Activated CD8-positive, alpha-beta memory T cell treated with anti-CD3 and anti-CD28 coated beads, Interleukin-2, amount 50 U/mL, for 1 hour (primary cell): ENCODE measurements around the gene DDX6.
"Not testable (repeated sequence)": the region's sequence is repeated elsewhere in the genome, so short reads cannot be mapped to it uniquely, and the experiment has no call there.

Experiments
- DNase-seq: peaks from one replicate; pipeline ENCODE4 v3.0.0-alpha.2; 2020; ENCODE audit errors: extremely low read depth

The DDX6 gene

GRCh38 chr11:118740892-118741291 is 50.1 kb downstream of the DDX6 start:
- no peak for DNase-seq

- DNase-seq: no peak
These were observed 55.8 kb downstream of the DDX6 start for GRCh38 chr11:118735203-118735602.

GRCh38 chr11:118734031-118734430 is 56.9 kb downstream of the DDX6 start:
- no peak for DNase-seq

GRCh38 chr11:118729753-118730152 is 61.2 kb downstream of the DDX6 start:
- DNase-seq: not testable (repeated sequence)

GRCh38 chr11:118728112-118728511 is 62.9 kb downstream of the DDX6 start:
- not testable (repeated sequence) for DNase-seq

GRCh38 chr11:118727721-118728066 is 63.3 kb downstream of the DDX6 start:
- DNase-seq: not testable (repeated sequence)

- not testable (repeated sequence) for DNase-seq
These were observed 63.8 kb downstream of the DDX6 start for GRCh38 chr11:118727001-118727720.

GRCh38 chr11:118721478-118722015 is 69.4 kb downstream of the DDX6 start:
- DNase-seq: not testable (repeated sequence)

- not testable (repeated sequence) for DNase-seq
These were observed 70.2 kb downstream of the DDX6 start for GRCh38 chr11:118720740-118721139.

- not testable (repeated sequence) for DNase-seq
These were observed 70.9 kb downstream of the DDX6 start for GRCh38 chr11:118720078-118720477.

GRCh38 chr11:118718562-118718961 is 72.4 kb downstream of the DDX6 start:
- not testable (repeated sequence) for DNase-seq

- not testable (repeated sequence) for DNase-seq
These were observed 73.2 kb downstream of the DDX6 start for GRCh38 chr11:118717733-118718132.

GRCh38 chr11:118717221-118717620 is 73.7 kb downstream of the DDX6 start:
- DNase-seq: not testable (repeated sequence)

- no peak for DNase-seq
These were observed 75.1 kb downstream of the DDX6 start for GRCh38 chr11:118715837-118716260.

- no peak for DNase-seq
These were observed 75.6 kb downstream of the DDX6 start for GRCh38 chr11:118715245-118715831.

- DNase-seq: no peak
These were observed 76.1 kb downstream of the DDX6 start for GRCh38 chr11:118714816-118715215.

GRCh38 chr11:118714416-118714815 is 76.5 kb downstream of the DDX6 start:
- not testable (repeated sequence) for DNase-seq

- no peak for DNase-seq
These were observed 82.7 kb downstream of the DDX6 start for GRCh38 chr11:118708296-118708695.

- DNase-seq: no peak
These were observed 84.5 kb downstream of the DDX6 start for GRCh38 chr11:118706546-118706825.

- no peak for DNase-seq
These were observed 85.0 kb downstream of the DDX6 start for GRCh38 chr11:118705791-118706545.

- DNase-seq: no peak
These were observed 85.7 kb downstream of the DDX6 start for GRCh38 chr11:118705111-118705741.

GRCh38 chr11:118703563-118704106 is 87.3 kb downstream of the DDX6 start:
- DNase-seq: no peak
